ENCODE results near the gene SETD3.

The SETD3 gene

GRCh38 chr14:99511421-99512109, 30.9 kb upstream of the SETD3 start:
- TF ChIP-seq CTCF (IDR thresholded peaks at IDR 0.05; ENCODE audit: low read depth, low read length): no peak
- Histone ChIP-seq H3K4me3 (ENCODE audit: low read depth, low read length) (no peak overlapping the region), H3K4me1 (no peaks in the 10 kb centered on the region), H3K36me3 (peaks cover 78% of the 10 kb centered on the region), H3K9me3 (no peaks in the 10 kb centered on the region), H3K27me3 (no peaks in the 10 kb centered on the region)
- DNase-seq: peak; percentile 47

- no peaks in the 10 kb centered on the region for H3K27me3 ChIP-seq
- no peak for DNase-seq
Observed at GRCh38 chr14:99510556-99511139, 30.0 kb upstream of the SETD3 start.

GRCh38 chr14:99509871-99510555, 29.4 kb upstream of the SETD3 start:
- TF ChIP-seq CTCF (IDR thresholded peaks at IDR 0.05; ENCODE audit: low read depth, low read length): no peak
- Histone ChIP-seq H3K4me1 (no peaks in the 10 kb centered on the region), H3K27me3 (no peaks in the 10 kb centered on the region), H3K4me3 (ENCODE audit: low read depth, low read length) (no peak overlapping the region), H3K36me3 (peaks cover 76% of the 10 kb centered on the region), H3K9me3 (no peaks in the 10 kb centered on the region)
- no peak for DNase-seq

More at GRCh38 chr14:99510556-99511139, 30.0 kb upstream of the SETD3 start:
- no peak for TF ChIP-seq CTCF (IDR thresholded peaks at IDR 0.05; ENCODE audit: low read depth, low read length)
- Histone ChIP-seq H3K4me3 (ENCODE audit: low read depth, low read length) (no peak overlapping the region), H3K9me3 (no peaks in the 10 kb centered on the region), H3K4me1 (no peaks in the 10 kb centered on the region), H3K36me3 (peaks cover 76% of the 10 kb centered on the region)

- no peaks in the 10 kb centered on the region for H3K27me3 ChIP-seq
- TF ChIP-seq CTCF (IDR thresholded peaks at IDR 0.05; ENCODE audit: low read depth, low read length): no peak
- peaks cover 75% of the 10 kb centered on the region for H3K36me3 ChIP-seq
- H3K9me3 ChIP-seq: no peaks in the 10 kb centered on the region
- H3K4me1 ChIP-seq: no peaks in the 10 kb centered on the region
- H3K4me3 ChIP-seq (ENCODE audit: low read depth, low read length): no peak overlapping the region
- no peak for DNase-seq
Observed at GRCh38 chr14:99508896-99509629, 28.4 kb upstream of the SETD3 start.

GRCh38 chr14:99507860-99508640, 27.4 kb upstream of the SETD3 start:
- Histone ChIP-seq H3K4me1 (no peaks in the 10 kb centered on the region), H3K36me3 (peaks cover 73% of the 10 kb centered on the region), H3K9me3 (no peaks in the 10 kb centered on the region), H3K27me3 (no peaks in the 10 kb centered on the region), H3K4me3 (ENCODE audit: low read depth, low read length) (no peak overlapping the region)
- no peak for DNase-seq
- TF ChIP-seq CTCF (IDR thresholded peaks at IDR 0.05; ENCODE audit: low read depth, low read length): no peak
